Muscle layer of colon (tissue), 2 donors: Measurements from ENCODE around the gene DENND2C.

ENCODE experiments used
- H3K27ac ChIP-seq: one replicate; pipeline ENCODE4 v1.7.0; 2013; ENCODE audit warnings: low read depth, mild to moderate bottlenecking, low read length, moderate library complexity
- H3K27me3 ChIP-seq, 2 donors: one replicate each; pipeline ENCODE4 v1.7.0; 2013; ENCODE audit warnings: low read length in 2 of 2, mild to moderate bottlenecking in 2 of 2; ENCODE audit not compliant: insufficient read depth in 2 of 2, control insufficient read depth in 1 of 2
- H3K36me3 ChIP-seq: one replicate; pipeline ENCODE4 v1.7.0; 2013; ENCODE audit warnings: mild to moderate bottlenecking, low read length; ENCODE audit not compliant: insufficient read depth
- H3K4me1 ChIP-seq: one replicate; pipeline ENCODE4 v1.7.0; 2013; ENCODE audit warnings: mild to moderate bottlenecking, low read length; ENCODE audit not compliant: insufficient read depth
- H3K4me3 ChIP-seq, 2 donors: one replicate each; pipeline ENCODE4 v1.7.0; 2013; ENCODE audit warnings: low read length in 2 of 2, low read depth in 1 of 2, mild to moderate bottlenecking in 1 of 2, moderate library complexity in 1 of 2
- H3K9ac ChIP-seq: one replicate; pipeline ENCODE4 v1.7.0; 2013; ENCODE audit warnings: low read length
- H3K9me3 ChIP-seq: one replicate; pipeline ENCODE4 v1.7.0; 2013; ENCODE audit warnings: mild to moderate bottlenecking, low read length
- donor health status: abdominal sarcoma.
- donor health status: Adenocarcinoma of cecum.

DENND2C gene

GRCh38 chr1:114638910-114639309 lies 30.9 kb downstream of the DENND2C start:
- Histone ChIP-seq H3K27me3 (no peaks in the 10 kb centered on the region), H3K4me3 (no peak overlapping the region), H3K27ac (no peak overlapping the region), H3K4me1 (no peaks in the 10 kb centered on the region), H3K36me3 (no peaks in the 10 kb centered on the region), H3K9me3 (no peaks in the 10 kb centered on the region), H3K9ac (no peak overlapping the region)

GRCh38 chr1:114632427-114632826 lies 37.4 kb downstream of the DENND2C start:
- H3K27me3 ChIP-seq, result no peaks in the 10 kb centered on the region
- no peak overlapping the region for H3K9ac ChIP-seq
- no peaks in the 10 kb centered on the region for H3K9me3 ChIP-seq
- H3K4me3 ChIP-seq, result no peak overlapping the region
- no peak overlapping the region for H3K27ac ChIP-seq
- no peaks in the 10 kb centered on the region for H3K4me1 ChIP-seq
- no peaks in the 10 kb centered on the region for H3K36me3 ChIP-seq

- Histone ChIP-seq H3K9ac (no peak overlapping the region), H3K4me1 (no peaks in the 10 kb centered on the region), H3K36me3 (no peaks in the 10 kb centered on the region), H3K9me3 (no peaks in the 10 kb centered on the region), H3K27me3 (no peaks in the 10 kb centered on the region), H3K4me3 (no peak overlapping the region), H3K27ac (no peak overlapping the region)
These were observed 42.7 kb downstream of the DENND2C start for GRCh38 chr1:114627107-114627506.

GRCh38 chr1:114623364-114623763 lies 46.5 kb downstream of the DENND2C start:
- H3K9me3 ChIP-seq, result no peaks in the 10 kb centered on the region

GRCh38 chr1:114620419-114620818 lies 49.4 kb downstream of the DENND2C start:
- no peak overlapping the region for H3K4me3 ChIP-seq
- H3K9ac ChIP-seq, result no peak overlapping the region
- H3K4me1 ChIP-seq, result no peaks in the 10 kb centered on the region
- no peaks in the 10 kb centered on the region for H3K27me3 ChIP-seq
- H3K9me3 ChIP-seq, result no peaks in the 10 kb centered on the region
- H3K36me3 ChIP-seq, result no peaks in the 10 kb centered on the region
- H3K27ac ChIP-seq, result no peak overlapping the region

More at GRCh38 chr1:114623364-114623763, 46.5 kb downstream of the DENND2C start:
- no peaks in the 10 kb centered on the region for H3K4me1 ChIP-seq
- no peaks in the 10 kb centered on the region for H3K27me3 ChIP-seq
- H3K4me3 ChIP-seq, result no peak overlapping the region
- H3K36me3 ChIP-seq, result no peaks in the 10 kb centered on the region
- H3K27ac ChIP-seq, result no peak overlapping the region
- H3K9ac ChIP-seq, result no peak overlapping the region

GRCh38 chr1:114618606-114619005 lies 51.2 kb downstream of the DENND2C start:
- Histone ChIP-seq H3K9ac (no peak overlapping the region), H3K27ac (no peak overlapping the region)

GRCh38 chr1:114610546-114611245 lies 59.2 kb downstream of the DENND2C start:
- Histone ChIP-seq H3K9ac (no peak overlapping the region), H3K27ac (no peak overlapping the region), H3K27me3 (no peaks in the 10 kb centered on the region), H3K36me3 (no peaks in the 10 kb centered on the region), H3K9me3 (no peaks in the 10 kb centered on the region), H3K4me1 (no peaks in the 10 kb centered on the region), H3K4me3 (no peak overlapping the region)

More at GRCh38 chr1:114618606-114619005, 51.2 kb downstream of the DENND2C start:
- no peaks in the 10 kb centered on the region for H3K9me3 ChIP-seq
- H3K4me3 ChIP-seq, result no peak overlapping the region
- H3K4me1 ChIP-seq, result no peaks in the 10 kb centered on the region
- no peaks in the 10 kb centered on the region for H3K36me3 ChIP-seq
- no peaks in the 10 kb centered on the region for H3K27me3 ChIP-seq

GRCh38 chr1:114609826-114610225 lies 60.0 kb downstream of the DENND2C start:
- H3K4me3 ChIP-seq, result no peak overlapping the region
- H3K9ac ChIP-seq, result no peak overlapping the region
- no peaks in the 10 kb centered on the region for H3K9me3 ChIP-seq
- H3K27ac ChIP-seq, result no peak overlapping the region
- no peaks in the 10 kb centered on the region for H3K4me1 ChIP-seq
- no peaks in the 10 kb centered on the region for H3K27me3 ChIP-seq
- no peaks in the 10 kb centered on the region for H3K36me3 ChIP-seq

- no peaks in the 10 kb centered on the region for H3K9me3 ChIP-seq
- no peak overlapping the region for H3K27ac ChIP-seq
- H3K36me3 ChIP-seq, result no peaks in the 10 kb centered on the region
- H3K4me3 ChIP-seq, result no peak overlapping the region
- H3K9ac ChIP-seq, result no peak overlapping the region
- H3K27me3 ChIP-seq, result no peaks in the 10 kb centered on the region
- no peaks in the 10 kb centered on the region for H3K4me1 ChIP-seq
These were observed 60.8 kb downstream of the DENND2C start for GRCh38 chr1:114609026-114609425.

- H3K4me3 ChIP-seq, result no peak overlapping the region
- H3K4me1 ChIP-seq, result no peaks in the 10 kb centered on the region
- H3K36me3 ChIP-seq, result no peaks in the 10 kb centered on the region
- H3K9ac ChIP-seq, result no peak overlapping the region
- H3K27me3 ChIP-seq, result no peaks in the 10 kb centered on the region
- no peak overlapping the region for H3K27ac ChIP-seq
- no peaks in the 10 kb centered on the region for H3K9me3 ChIP-seq
These were observed 62.6 kb downstream of the DENND2C start for GRCh38 chr1:114607223-114607622.

- Histone ChIP-seq H3K9me3 (no peaks in the 10 kb centered on the region), H3K27ac (no peak overlapping the region), H3K4me3 (no peak overlapping the region), H3K36me3 (peaks cover 6% of the 10 kb centered on the region), H3K9ac (no peak overlapping the region), H3K4me1 (no peaks in the 10 kb centered on the region), H3K27me3 (no peaks in the 10 kb centered on the region)
These were observed 71.9 kb downstream of the DENND2C start for GRCh38 chr1:114597949-114598348.

GRCh38 chr1:114595602-114596001 lies 74.2 kb downstream of the DENND2C start:
- no peak overlapping the region for H3K9ac ChIP-seq
- no peaks in the 10 kb centered on the region for H3K27me3 ChIP-seq
- H3K4me3 ChIP-seq, result no peak overlapping the region
- H3K4me1 ChIP-seq, result no peaks in the 10 kb centered on the region
- H3K9me3 ChIP-seq, result no peaks in the 10 kb centered on the region
- peaks cover 7% of the 10 kb centered on the region for H3K36me3 ChIP-seq
- no peak overlapping the region for H3K27ac ChIP-seq
